Fibroblast of lung (primary cell): ENCODE data around the gene ABCA7. TPM values are rescaled to one million over a fixed set of nuclear protein-coding genes. Genes with fewer than 3 reads are reported as not detected.
A peak's percentile ranks its signal among the peaks of the same experiment; 100 is the strongest.

Source experiments
- DNase-seq, 2 donors: peaks; one replicate each; pipeline versions ENCODE4 v3.0.0 to v3.0.0-alpha.2; 2010; ENCODE audit warnings: low read depth in 2 of 2
- H2AFZ ChIP-seq: 2 replicates; pipeline ENCODE4 v1.5.1; 2012; ENCODE audit warnings: low read length, control low read depth, inconsistent platforms
- H3K27ac ChIP-seq: 2 replicates; pipeline ENCODE4 v1.5.1; 2011; ENCODE audit warnings: low read length, control low read depth; ENCODE audit not compliant: insufficient read depth
- H3K27me3 ChIP-seq: 2 replicates; pipeline ENCODE4 v1.5.1; 2011; ENCODE audit warnings: mild to moderate bottlenecking, low read length; ENCODE audit not compliant: control insufficient read depth, insufficient read depth
- H3K36me3 ChIP-seq: 2 replicates; pipeline ENCODE4 v1.5.1; 2011; ENCODE audit warnings: low read length; ENCODE audit not compliant: control insufficient read depth, insufficient read depth
- H3K4me1 ChIP-seq: 2 replicates; pipeline ENCODE4 v1.5.1; 2011; ENCODE audit warnings: low read length; ENCODE audit not compliant: control insufficient read depth, insufficient read depth; ENCODE audit errors: extremely low read depth
- H3K4me2 ChIP-seq: 2 replicates; pipeline ENCODE4 v1.5.1; 2011; ENCODE audit warnings: low read length, control low read depth; ENCODE audit not compliant: insufficient read depth; ENCODE audit errors: extremely low read depth
- H3K4me3 ChIP-seq, 4 experiments: fragments of 200-600 bp in 1 of 4; sonication (generic) in 1 of 4; replicated peaks in 1 of 4; 2 replicates each; pipeline ENCODE4 v1.5.1; 2011 to 2016; ENCODE audit warnings: low read length in 4 of 4, low read depth in 3 of 4, mild to moderate bottlenecking in 3 of 4, control low read depth in 2 of 4, inconsistent platforms in 1 of 4, mixed read lengths in 1 of 4; ENCODE audit not compliant: insufficient read depth in 1 of 4; ENCODE audit errors: control extremely low read depth in 1 of 4
- H3K79me2 ChIP-seq: 2 replicates; pipeline ENCODE4 v1.5.1; 2012; ENCODE audit warnings: mild to moderate bottlenecking, low read length, inconsistent platforms; ENCODE audit not compliant: control insufficient read depth, insufficient read depth
- H3K9ac ChIP-seq: 2 replicates; pipeline ENCODE4 v1.5.1; 2011; ENCODE audit warnings: mild to moderate bottlenecking, low read length, control low read depth; ENCODE audit not compliant: insufficient read depth
- H3K9me3 ChIP-seq: 2 replicates; pipeline ENCODE4 v1.5.1; 2012; ENCODE audit warnings: low read depth, low read length; ENCODE audit not compliant: control insufficient read depth, insufficient read depth
- H4K20me1 ChIP-seq: 2 replicates; pipeline ENCODE4 v1.5.1; 2011; ENCODE audit warnings: low read length; ENCODE audit not compliant: control insufficient read depth, insufficient read depth; ENCODE audit errors: extremely low read depth
- EZH2 ChIP-seq: IDR thresholded peaks from 2 replicates; pipeline ENCODE4 v1.5.1; 2012; ENCODE audit warnings: low read length, control low read depth, mild to moderate bottlenecking; ENCODE audit errors: missing control alignments
- polyA plus RNA-seq, 2 donors: library from polyadenylated mRNA; depleted of rRNA in 1 of 2; stranded (reverse) in 1 of 2; unstranded in 1 of 2; fragments of >200 nt; gene quantifications; 2 replicates each; pipeline ENCODE4 v1.2.1, GENCODE V29; 2011 to 2012; ENCODE audit warnings: missing spikeins in 1 of 2
- total RNA-seq: library from RNA; depleted of rRNA; stranded (reverse); fragments of >200 nt; gene quantifications from 2 replicates; pipeline ENCODE4 v1.2.1, GENCODE V29; 2014
- TF ChIP-seq, protein P1 (sequence below), 2 donors: IDR thresholded peaks in 1 of 2; conservative IDR thresholded peaks in 1 of 2; 1 replicate in 1 of 2; 2 replicates in 1 of 2; pipeline ENCODE4 v1.5.1; 2011 to 2012; ENCODE audit warnings: low read length in 2 of 2, control low read depth in 1 of 2, inconsistent platforms in 1 of 2, low read depth in 1 of 2, mild to moderate bottlenecking in 1 of 2

ABCA7 gene
- total and polyA plus RNA-seq, 2 donors (not counting 1 experiment from before 2014, with no cell fraction given) = 2.2 to 9.7 TPM

DNA sequence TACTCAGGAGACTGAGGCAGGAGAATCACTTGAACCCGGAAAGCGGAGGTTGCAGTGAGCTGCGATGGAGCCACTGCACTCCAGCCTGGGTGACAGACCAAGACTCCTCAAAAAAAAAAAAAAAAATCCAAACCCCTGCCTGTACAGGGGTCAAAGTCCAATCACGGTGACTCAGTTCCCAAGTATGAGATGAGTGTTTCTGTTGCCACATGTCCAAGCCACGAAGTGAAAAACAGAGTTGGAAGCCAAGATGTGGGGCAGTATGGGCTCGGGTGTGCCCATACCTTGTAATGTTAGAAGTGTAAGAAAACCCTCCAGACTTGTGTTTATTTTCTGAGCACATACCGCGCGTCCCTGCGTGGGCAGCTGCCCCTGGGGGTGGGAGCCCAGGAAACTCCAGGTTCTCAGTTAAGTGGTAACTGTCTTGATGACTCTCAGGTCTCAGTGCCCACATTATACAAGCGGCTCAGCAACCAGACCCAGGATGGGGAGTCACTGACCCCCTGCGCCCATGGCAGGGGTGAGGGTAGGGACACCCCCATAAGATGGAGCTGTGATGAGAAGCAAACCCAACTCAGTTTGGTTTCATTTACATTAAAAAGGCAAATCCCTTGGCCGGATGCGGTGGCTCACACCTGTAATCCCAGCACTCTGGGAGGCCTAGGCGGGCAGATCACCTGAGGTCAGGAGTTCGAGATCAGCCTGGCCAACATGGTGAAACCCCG, 62.7 kb downstream of the ABCA7 start:
- Histone ChIP-seq H3K9ac (no peak overlapping the region), H3K9me3 (no peaks in the 10 kb centered on the region), H3K36me3 (peaks cover 21% of the 10 kb centered on the region), H3K4me2 (peak overlapping the region; percentile 69), H3K4me3 (peak overlapping the region in 1 of 4 experiments; percentile 27), H4K20me1 (no peaks in the 10 kb centered on the region), H3K79me2 (peaks cover 15% of the 10 kb centered on the region), H2AFZ (no peak overlapping the region), H3K27me3 (no peaks in the 10 kb centered on the region), H3K27ac (peak overlapping the region; percentile 82), H3K4me1 (peaks cover 20% of the 10 kb centered on the region)
- peak; percentile 100 for DNase-seq
- TF ChIP-seq, protein P1, sequence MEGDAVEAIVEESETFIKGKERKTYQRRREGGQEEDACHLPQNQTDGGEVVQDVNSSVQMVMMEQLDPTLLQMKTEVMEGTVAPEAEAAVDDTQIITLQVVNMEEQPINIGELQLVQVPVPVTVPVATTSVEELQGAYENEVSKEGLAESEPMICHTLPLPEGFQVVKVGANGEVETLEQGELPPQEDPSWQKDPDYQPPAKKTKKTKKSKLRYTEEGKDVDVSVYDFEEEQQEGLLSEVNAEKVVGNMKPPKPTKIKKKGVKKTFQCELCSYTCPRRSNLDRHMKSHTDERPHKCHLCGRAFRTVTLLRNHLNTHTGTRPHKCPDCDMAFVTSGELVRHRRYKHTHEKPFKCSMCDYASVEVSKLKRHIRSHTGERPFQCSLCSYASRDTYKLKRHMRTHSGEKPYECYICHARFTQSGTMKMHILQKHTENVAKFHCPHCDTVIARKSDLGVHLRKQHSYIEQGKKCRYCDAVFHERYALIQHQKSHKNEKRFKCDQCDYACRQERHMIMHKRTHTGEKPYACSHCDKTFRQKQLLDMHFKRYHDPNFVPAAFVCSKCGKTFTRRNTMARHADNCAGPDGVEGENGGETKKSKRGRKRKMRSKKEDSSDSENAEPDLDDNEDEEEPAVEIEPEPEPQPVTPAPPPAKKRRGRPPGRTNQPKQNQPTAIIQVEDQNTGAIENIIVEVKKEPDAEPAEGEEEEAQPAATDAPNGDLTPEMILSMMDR (conservative IDR thresholded peaks at IDR 0.05 in 1 of 2, IDR thresholded peaks at IDR 0.05 in 1 of 2; ENCODE audit: low read depth in 1 of 2, low read length in 2 of 2) = no peak
- TF ChIP-seq EZH2 = no peak

DNA sequence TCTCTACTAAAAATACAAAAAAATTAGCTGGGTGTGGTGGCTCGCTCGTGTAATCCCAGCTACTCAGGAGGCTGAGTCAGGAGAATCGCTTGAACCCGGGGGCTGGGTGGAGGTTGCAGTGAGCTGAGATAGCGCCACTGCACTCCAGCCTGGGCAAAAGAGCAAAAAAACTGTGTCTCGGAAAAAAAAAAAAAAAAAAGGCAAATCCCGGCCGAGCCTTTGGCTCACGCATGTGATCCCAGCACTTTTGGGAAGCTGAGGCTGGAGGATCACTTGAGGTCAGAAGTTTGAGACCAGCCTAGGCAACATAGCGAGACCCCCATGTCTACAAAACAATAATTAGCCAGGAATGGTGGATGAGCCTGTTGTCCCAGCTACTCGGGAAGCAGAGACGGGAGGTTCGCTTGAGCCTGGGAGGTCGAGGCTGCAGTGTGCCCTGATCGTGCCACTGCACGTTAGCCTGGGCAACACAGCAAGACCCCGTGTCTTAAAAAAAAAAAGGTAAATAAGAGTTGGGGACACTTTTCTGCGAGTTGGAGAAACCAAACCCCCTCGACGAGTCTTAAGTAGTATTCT, 63.3 kb downstream of the ABCA7 start:
- Histone ChIP-seq H4K20me1 (no peaks in the 10 kb centered on the region), H2AFZ (no peak overlapping the region), H3K4me3 (peak overlapping the region in 3 of 4 experiments; percentile 12 to 31 (median 26)), H3K36me3 (peaks cover 24% of the 10 kb centered on the region), H3K27me3 (no peaks in the 10 kb centered on the region), H3K79me2 (peaks cover 15% of the 10 kb centered on the region), H3K27ac (peak overlapping the region; percentile 82), H3K9me3 (no peaks in the 10 kb centered on the region), H3K9ac (no peak overlapping the region), H3K4me2 (peak overlapping the region; percentile 75), H3K4me1 (peaks cover 20% of the 10 kb centered on the region)
- TF ChIP-seq, protein P1 (conservative IDR thresholded peaks at IDR 0.05 in 1 of 2, IDR thresholded peaks at IDR 0.05 in 1 of 2; ENCODE audit: low read depth in 1 of 2, low read length in 2 of 2) = no peak
- no peak for DNase-seq

DNA sequence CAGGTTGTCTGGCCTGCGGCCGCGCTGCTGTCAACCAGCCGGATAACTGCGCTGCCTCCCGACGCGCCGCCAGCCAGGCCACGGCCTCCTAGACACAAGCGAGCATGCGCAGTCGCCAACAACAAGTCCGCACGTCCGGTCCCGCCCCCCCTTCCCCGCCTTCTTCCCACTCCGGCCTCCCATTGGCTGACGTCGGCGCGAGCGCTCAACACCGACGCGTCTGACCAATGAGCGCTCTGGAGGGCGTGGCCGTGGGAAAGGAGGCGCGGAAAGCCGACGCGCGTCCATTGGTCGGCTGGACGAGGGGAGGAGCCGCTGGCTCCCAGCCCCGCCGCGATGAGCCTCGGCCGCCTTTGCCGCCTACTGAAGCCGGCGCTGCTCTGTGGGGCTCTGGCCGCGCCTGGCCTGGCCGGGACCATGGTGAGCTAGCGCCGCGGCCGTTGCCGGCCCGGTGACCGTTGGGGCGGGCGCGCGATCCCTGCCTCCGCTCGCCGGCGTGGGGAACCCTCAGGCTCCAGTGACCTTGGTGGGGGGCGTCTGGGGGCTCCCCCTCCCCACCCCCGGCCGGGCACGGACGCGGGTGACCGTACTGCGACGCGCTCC, 63.9 kb downstream of the ABCA7 start, which contains the start of gene GPX4:
GPX4 (plus strand) TSS at position 287 of the 603 bp plus-strand sequence; CDS start at position 337, 50 bp downstream.
- TF ChIP-seq EZH2 = no peak
- TF ChIP-seq, protein P1 (conservative IDR thresholded peaks at IDR 0.05 in 1 of 2, IDR thresholded peaks at IDR 0.05 in 1 of 2; ENCODE audit: low read depth in 1 of 2, low read length in 2 of 2) = no peak
- Histone ChIP-seq H2AFZ (no peak within 1 kb of the TSS), H3K27ac (peak within 1 kb of the TSS; percentile 86), H3K9me3 (no peaks in the 10 kb centered on the region), H4K20me1 (no peaks in the 10 kb centered on the region), H3K79me2 (peaks cover 15% of the 10 kb centered on the region), H3K9ac (peak within 1 kb of the TSS; percentile 69), H3K36me3 (peaks cover 26% of the 10 kb centered on the region), H3K4me1 (peaks cover 20% of the 10 kb centered on the region), H3K27me3 (no peaks in the 10 kb centered on the region), H3K4me3 (peak within 1 kb of the TSS; percentile 55 to 71 (median 64)), H3K4me2 (peak within 1 kb of the TSS; percentile 87)
- DNase-seq = peak; percentile 98 to 99
